Stimulated activated CD4-positive, alpha-beta T cell treated with anti-CD3 and anti-CD28 coated beads, Interleukin-4, amount 100 ng/mL, for 1 hour (primary cell): ENCODE measurements around the gene SETD1A.

Experiments
- DNase-seq: peaks from one replicate; pipeline ENCODE4 v3.0.0-alpha.2; 2020

Gene SETD1A

GRCh38 chr16:30983898-30984610 lies 26.5 kb downstream of the SETD1A start:
- DNase-seq: no peak

GRCh38 chr16:30984669-30985400 lies 27.3 kb downstream of the SETD1A start, which contains the start of gene HSD3B7:
Gene HSD3B7, plus strand, starts transcription at chr16:30985207. Its CDS starts 452 bp downstream, at chr16:30985659.
- DNase-seq: peak; percentile 83

- DNase-seq: no peak
Measured at GRCh38 chr16:30985401-30986128, 28.0 kb downstream of the SETD1A start.

GRCh38 chr16:30986129-30986991 lies 28.8 kb downstream of the SETD1A start:
- no peak for DNase-seq

- no peak for DNase-seq
Measured at GRCh38 chr16:30987581-30988190, 30.1 kb downstream of the SETD1A start.

GRCh38 chr16:30989469-30990047 lies 32.0 kb downstream of the SETD1A start:
- DNase-seq: no peak

- no peak for DNase-seq
Measured at GRCh38 chr16:30990105-30990504, 32.6 kb downstream of the SETD1A start.

GRCh38 chr16:30991052-30991451 lies 33.5 kb downstream of the SETD1A start:
- no peak for DNase-seq

- no peak for DNase-seq
Measured at GRCh38 chr16:30992276-30992780, 34.8 kb downstream of the SETD1A start.

GRCh38 chr16:30992931-30993816 lies 35.6 kb downstream of the SETD1A start:
- DNase-seq: no peak

GRCh38 chr16:30995927-30996323 lies 38.4 kb downstream of the SETD1A start:
- DNase-seq: no peak

GRCh38 chr16:30996324-30996984 lies 38.9 kb downstream of the SETD1A start:
- DNase-seq: no peak

- DNase-seq: peak; percentile 82
Measured at GRCh38 chr16:30996985-30997724, 39.6 kb downstream of the SETD1A start.

- DNase-seq: no peak
Measured at GRCh38 chr16:30997725-30998711, 40.5 kb downstream of the SETD1A start.

GRCh38 chr16:30998852-30999761 lies 41.6 kb downstream of the SETD1A start:
- DNase-seq: no peak

GRCh38 chr16:31000671-31001382 lies 43.3 kb downstream of the SETD1A start:
- no peak for DNase-seq
